Activated CD4-positive, alpha-beta T cell treated with anti-CD3 and anti-CD28 coated beads, Interleukin-2, Interleukin-6, amounts not matched to agents 100 ng/mL and 50 ng/mL, durations not matched to agents 16 hours and 8 hours (primary cell): Measurements from ENCODE around the gene PTPRB.
A peak's percentile ranks its signal among the peaks of the same experiment; 100 is the strongest.

Experiments
- DNase-seq: peaks from one replicate; pipeline ENCODE4 v3.0.0-alpha.2; 2020

Gene PTPRB

DNA sequence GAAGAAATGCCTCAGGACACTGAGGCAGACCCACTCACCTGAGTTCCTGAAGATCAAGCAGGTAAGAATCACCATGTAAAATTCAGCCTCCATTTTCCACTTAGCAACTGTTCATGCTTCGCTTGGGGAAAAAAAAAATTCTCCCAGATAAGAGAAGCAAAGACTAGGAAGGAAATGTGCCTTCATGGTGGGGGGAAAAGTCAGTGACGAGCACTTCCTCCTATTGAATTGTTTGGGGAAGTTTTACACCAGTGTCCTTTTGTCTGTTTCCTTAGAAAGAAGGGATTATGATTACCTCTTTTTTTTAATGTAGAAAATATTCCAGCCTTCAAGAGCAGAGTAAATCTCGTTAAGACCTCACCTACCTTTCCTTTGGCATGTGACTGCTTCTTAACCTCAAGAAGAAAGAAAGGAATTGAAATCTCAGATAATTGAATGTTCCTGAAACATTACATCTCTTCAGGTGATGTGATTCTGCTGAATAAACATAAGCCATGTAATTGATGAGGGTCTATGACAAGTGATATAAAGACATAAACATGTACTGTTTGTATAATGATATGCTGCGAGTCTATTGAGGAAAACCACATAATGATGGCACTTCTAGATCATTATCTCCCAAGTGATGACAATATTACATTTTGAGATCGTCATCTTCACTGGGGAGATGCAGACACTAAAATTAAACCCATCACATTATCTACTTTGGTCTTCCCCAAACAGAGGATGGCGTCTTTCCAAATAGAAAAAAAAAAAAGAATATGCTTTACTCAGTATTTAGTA lies at the start of gene PTPRB:
TSS of gene PTPRB (minus strand) at position 127 of the 783 bp plus-strand sequence. CDS start at position 93, 34 bp downstream.
- no peak for DNase-seq

DNA sequence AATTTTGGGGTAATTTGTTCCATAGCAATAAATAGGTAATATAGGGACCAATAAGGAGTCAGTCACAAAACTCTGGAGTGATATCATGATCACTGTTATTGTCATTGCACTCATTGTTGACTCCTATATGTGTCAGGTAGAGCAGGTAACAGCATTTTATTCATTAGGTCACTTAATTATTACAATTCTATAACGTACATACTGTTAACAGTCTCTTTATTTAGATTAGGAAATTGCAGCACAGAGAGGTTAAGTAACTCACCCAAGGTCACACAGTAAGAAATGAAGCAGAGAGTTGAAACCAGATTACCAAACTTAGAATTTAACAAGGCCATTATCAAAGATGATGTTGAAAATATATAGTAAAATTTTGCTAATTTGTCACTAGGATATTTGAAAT lies 49.7 kb upstream of the PTPRB start:
- no peak for DNase-seq

DNA sequence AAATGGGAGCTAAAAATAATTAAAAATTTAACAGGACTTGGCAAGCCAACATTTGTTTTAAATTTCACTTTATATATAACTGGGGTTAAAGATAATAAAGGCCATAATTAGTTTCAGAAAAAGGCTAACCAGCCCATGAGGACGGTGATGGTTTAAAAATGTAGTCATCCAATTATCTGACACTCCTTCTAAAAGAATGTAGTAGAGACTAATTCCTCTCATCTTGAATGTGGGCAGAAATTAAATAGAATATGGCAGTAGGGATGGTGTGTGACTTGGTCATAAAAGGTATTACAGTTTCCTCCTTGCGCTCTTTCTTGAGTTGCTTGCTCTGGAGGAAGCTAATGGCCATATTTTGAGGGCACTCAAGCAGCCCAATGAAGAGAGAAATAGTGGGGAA lies 49.1 kb upstream of the PTPRB start:
- DNase-seq: no peak

DNA sequence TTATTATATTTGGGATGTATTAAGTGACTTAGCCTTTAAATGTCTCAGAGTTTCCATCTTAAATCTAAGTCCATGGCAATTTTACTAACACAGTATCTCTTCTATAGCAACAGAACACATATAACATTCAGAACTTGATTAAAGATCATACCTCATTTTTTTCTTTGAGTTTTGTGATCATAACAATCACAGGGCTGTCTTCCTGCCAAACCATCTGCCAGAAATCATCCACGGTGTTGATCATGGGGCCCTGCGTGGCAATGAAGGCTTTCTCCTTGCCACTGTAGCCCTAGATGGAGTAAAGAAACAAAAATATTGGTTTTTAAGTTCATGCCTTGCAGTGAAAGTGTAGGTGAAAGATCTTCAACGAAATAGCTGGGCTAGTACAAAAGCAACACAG lies 46.7 kb upstream of the PTPRB start:
- no peak for DNase-seq

DNA sequence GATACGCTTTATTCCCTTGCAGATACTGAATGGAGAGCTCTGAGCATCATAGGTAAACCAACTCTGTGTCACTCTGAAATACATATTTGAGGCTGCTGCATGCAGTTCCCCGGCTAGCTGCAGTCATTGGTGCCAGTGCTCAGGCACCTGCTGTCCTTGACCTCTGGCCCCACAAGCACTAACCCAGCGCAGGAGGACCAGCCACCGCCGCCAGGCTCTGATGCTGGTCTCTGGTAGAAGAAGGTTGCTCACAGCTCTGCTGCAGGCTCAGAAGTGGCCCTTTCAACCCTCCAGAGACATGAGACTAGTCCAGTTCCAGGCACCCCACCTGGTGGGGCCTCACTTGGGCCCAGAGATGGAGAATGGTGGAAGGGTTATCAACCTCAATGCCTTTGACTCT lies 34.5 kb upstream of the PTPRB start:
- DNase-seq: no peak

DNA sequence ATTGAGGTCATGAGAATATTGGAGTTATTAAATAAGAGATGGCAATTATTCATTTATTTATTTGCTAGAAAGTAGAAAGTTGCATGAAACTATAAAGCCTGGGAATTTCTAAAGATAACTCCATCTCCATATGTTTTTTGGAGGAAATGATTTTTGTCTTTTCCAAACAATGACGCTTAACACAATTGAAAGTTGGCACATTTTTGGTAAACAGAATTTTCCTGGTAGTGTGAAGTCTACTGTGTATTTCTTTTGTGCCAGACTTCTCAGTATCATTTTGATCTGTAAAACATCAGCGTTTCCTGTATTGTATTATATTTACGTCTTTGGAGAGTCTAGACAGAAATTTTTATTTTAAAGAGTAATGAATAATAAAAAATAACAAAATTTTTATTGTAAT lies 33.7 kb upstream of the PTPRB start:
- DNase-seq: no peak

DNA sequence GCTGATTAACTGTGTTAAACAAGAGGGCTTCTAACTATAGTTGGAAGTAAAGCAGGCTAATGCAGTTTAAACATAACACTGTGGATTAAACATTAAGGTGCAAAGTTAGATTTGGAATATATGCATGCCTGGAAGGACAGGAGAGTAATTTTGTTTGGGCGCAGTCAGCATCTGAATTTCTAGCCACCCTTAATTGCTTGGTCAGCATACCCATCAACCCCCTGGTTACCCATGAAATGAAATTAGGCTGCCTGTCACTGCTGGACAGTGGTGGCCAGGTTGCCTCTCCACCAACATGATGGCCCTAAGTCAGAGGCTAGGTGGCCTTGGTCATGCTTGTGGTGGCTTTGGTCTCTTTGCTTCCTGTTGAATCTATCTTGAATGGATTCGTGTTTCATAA lies 30.0 kb upstream of the PTPRB start:
- no peak for DNase-seq

DNA sequence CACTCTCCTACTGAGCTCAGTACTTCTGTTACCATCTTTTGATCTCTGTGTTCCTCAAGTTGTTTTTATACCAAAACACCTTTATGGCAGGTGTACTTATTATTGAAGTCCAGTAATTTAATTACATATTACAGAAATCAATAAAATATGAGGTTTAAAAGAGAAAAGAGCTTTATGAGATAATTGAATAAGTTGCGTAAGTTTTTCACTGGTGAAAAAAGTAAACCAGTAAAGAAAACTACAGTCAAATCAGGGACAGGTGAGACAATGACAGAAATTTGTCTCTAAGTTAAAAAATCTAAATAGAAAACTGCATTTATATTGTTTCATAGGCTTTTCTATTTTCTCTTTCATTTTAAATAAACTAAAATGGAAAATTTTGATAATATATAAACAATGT lies 29.1 kb upstream of the PTPRB start:
- DNase-seq: no peak

DNA sequence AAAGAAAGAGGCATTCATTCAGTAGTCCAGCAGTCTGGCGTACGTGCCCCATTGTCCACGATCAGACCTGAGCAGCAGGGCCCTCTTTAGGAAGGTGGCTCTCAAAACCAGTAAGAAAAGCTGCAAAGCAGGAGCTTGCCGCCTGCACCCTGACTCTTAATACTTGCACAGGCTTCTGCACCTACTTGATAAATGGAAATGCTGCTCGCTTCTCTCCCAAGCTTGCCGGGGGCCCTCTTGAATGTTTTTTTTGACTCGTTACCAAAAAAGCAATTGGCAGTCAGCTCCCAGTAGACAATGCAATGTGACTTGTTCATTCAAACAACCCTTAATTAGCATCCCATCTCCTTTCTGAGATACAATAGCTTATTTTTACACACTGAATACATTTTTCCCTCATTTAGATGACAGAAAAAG lies 27.2 kb upstream of the PTPRB start:
- no peak for DNase-seq

DNA sequence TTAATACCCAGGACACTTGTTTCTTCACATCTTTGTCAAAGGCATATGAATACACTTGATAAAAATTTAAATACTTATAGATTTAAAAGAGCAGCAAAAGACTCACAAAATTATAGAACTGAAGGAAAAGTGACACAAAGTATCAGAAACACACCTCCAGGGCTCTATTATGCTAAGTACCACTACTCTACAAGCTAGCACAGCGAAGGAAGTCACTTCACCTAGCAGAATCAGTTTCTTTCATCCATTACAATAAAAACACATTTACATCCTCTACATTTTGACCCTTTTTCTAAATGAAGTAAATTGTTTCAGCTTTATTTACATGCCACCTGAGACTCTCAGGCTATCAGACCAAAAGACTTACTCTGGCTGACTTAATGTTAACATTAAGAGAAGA lies 26.6 kb upstream of the PTPRB start:
- DNase-seq: no peak

DNA sequence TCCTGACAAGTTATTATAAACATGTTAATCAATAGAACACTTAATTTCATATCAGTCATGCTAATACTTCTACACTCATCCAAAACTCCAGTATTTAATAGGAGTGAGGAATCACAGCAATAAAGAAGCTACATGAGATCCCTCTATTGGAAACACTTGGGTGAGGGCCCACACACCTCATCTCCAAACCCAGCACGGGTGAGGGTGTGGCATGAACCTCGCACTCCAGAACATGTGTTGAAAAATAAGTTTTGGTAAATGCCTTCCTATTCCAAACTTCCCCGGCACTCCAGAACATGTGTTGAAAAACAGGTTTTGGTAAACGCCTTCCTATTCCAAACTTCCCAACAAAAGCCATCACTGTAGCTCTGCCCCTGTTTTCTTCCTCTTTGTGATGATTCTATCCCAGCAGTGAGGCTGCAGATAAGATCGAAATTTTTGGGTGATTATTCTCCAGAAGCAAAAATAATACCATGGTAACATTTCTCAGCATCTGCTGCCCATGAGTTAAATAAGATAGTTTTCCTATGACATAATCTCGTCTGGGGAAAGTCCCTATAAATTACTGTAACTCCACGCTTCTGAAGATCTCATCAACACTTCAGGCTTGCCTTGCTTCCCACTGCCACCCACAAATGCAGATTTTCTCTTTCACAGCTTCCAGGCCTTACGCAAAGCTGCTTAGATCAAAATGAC lies 24.4 kb upstream of the PTPRB start:
- no peak for DNase-seq

DNA sequence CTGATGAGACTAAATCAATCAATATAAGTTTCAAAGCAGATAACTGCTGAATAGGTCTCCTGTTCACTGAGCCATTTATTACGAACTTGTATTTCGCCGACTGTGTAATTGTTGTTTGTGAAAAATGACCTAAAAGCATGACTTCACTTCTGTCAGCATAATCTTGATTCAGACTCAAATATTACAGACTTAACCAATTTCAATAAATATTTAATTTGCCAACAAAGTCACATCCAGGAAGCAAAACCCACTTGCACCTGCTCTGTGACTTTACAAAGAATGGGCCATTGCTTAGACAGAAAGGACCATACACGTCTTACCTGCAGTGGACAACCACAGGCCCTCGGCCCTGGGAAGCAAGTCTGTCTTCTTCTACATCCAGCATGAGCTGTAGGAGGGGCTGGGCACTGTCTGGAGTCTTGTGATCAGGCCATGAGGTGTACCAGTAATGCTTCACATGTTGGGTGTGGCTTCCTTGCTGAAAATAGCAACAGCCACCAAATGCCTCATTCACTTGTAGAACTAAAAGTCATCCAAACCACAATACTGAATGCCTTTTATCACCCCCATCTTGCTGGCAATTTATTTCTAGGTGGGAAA lies 23.5 kb upstream of the PTPRB start:
- no peak for DNase-seq

DNA sequence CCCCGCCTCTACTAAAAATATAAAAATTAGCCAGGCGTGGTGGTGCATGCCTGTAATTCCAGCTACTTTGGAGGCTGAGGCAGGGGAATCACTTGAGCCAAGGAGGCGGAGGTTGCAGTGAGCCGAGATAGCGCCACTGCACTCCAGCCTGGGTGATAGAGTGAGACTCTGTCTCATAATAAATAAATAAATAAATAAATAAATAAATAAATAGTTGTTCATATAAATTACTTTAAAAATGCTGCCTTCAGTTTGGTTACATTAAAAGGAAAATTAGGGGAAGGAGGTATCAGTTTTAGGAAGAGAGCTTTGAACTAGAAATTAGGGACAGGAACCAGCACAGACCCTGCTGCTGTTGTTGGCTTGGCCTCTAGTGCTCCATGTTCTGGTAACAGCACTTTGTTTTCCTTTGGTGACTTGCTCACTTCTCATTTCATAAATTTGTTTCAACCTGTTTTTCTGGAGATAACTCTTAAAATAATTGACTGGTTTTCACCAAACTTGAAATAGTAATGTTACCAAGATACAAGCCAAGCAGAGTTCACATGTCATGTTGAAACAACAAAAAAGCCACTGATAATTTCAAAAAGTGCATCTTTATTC lies 22.9 kb upstream of the PTPRB start:
- no peak for DNase-seq

DNA sequence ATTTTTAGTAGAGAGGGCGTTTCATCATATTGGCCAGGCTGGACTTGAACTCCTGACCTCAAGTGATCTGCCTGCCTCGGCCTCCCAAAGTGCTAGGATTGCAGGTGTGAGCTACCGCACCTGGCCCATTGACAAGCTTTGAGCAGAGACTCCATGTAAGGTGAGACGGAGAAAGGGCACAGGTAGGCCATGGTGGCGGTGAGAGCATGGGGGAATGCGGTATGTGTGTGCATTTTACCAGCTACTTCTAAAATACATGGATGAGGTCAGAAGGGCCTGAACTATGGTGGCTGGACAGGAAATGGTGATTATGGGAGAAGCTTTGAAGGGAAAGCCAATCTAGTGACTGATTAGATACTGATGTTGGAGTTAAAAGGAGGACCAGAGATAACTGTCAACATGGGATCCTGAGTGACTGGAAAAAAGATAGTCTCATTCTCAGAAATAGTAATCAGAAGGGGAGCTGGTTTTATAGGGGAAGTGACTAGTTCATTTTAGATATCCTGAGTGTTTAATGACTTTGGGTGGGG lies 21.9 kb upstream of the PTPRB start:
- DNase-seq: no peak

DNA sequence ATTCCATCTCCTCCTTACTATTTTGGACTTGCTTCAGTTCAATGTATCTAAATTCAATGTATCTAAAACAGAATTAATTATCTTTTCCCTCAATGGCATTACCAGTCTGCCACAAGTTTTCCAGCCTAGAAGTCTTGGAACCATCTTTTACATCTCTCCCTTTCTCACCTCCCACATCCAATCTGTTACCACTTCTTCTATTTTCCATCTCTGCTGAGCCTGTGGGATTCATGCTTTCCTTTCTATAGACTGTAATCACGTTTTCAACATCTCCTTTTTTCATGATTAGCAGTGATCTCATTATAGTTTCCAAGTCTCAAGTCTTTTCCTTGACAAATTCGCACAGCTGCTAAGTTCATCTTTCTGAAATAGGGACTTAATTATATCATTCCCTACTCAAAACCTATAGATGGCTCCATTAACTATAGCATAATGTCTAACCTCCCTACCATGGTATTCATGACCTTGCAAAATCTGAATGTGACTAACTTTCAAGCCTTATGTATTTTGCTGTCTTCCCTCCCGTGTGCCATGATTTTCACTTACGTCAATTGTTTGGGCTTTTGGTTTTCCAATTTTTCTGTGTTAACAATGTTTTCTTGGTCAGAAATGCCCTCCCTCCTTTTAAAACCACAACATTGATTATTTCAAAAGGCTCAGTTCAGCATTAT lies 20.5 kb upstream of the PTPRB start:
- DNase-seq: no peak

DNA sequence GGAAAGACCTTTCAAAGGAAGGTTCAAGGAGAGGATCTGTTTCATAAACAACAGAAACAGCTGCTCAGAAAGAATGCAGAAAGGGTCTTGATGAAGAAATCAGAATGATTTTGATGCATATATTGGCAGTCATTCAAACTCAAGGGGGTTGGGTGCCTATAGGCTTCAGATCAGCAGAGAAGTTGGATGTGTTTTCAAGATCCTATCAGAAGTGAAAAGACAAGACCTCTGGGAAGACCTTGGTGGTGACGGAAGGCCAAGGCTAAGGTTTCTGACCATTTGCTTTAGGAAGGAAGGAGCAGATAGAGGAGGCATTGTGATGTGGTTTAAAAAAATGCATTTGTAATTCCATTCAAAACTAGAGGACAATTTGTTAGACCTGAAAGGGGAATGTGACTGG lies 15.2 kb upstream of the PTPRB start:
- no peak for DNase-seq

DNA sequence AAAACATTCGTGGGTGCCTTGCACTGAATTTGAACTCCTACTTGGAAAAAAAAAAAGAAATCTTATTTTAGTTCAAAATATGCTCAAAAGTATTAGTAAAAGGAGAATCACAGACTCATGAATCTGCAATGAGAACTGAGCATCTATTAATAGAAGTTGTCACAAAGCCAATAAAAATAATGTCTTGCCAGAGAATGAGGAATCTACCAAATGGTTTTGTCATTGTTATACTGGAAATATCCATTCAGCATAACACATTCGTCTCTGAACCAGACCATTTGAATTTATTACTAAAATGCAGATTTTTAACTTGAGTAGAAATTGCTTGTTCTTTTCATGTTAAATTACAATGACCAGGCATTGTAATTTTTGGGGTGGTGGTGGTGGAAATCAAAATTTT lies 11.6 kb upstream of the PTPRB start:
- no peak for DNase-seq

DNA sequence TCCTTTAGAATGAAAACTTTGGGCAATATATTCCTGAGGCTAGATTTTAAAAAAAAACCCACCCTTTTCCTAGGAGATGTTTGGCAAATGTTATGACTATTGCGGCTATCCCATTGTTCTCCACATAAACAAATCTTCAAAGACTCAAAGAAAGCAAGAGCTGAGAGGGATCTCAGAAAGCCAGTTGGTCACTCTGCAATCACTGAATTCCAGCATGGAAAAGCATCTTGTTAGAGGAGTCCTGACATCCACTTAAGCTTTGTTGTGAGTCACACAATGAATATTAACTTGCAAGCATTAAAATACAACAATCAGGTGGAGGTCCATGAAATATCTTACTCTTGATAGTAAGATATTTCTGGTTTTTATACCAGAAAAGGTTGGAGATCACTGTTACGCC lies 11.0 kb upstream of the PTPRB start:
- DNase-seq: no peak

DNA sequence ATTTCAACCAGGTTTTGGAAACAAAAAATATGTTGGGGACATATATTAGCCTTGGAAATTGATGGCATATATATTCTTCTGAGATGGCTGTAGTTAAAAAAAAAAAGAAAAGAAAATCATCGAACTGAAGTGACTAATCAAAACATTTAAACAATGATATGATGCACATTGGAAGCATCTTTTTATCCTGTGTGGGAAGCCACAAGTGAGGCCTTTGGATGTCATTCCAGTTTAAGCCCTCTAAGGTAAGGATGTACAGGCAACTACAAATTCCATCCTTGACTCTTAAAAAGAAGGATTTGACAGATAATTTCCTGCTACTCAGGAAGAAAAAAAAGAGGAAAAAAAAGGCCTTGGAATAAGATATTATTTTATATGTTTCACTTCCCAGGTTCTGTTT lies 9.6 kb upstream of the PTPRB start:
- DNase-seq: no peak

DNA sequence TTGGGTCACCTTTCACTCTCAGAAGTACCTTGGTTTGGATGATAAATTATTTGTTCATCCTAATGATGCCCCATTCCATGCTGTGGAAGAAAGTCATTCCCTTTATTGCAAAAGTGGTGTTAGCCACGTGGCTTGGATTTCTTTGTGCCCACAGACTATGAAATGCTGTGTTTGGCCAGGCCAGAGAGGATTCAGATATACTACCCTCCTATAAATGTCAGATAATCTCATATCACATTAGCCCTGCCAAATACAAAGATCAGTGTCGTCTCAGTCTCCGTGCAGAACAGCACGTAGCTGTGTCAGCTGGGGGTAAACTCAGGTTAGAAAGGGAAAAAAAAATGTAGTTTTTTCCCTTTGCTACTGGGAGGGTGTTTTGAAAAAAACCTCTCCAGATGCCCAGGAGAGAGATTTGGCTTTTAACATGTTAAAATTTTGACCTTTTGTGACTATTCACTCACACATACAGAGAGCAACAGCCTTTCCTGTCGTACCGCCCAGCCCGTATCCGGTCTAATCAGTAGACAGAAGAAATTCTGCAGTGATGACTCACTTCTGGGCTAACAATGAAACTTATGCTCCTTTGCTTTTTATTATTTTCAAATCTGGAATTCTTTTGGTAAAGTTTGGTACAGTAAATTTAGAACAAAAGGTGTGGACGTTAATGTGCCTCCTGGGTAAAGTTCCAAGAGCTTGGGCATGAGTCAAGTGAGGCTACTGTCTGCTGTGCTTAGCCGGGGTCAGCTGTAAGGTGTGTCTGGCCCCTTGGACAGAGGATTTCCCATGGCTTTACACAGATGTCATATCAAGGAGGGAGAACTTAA lies 8.5 kb upstream of the PTPRB start:
- DNase-seq: peak; percentile 16

DNA sequence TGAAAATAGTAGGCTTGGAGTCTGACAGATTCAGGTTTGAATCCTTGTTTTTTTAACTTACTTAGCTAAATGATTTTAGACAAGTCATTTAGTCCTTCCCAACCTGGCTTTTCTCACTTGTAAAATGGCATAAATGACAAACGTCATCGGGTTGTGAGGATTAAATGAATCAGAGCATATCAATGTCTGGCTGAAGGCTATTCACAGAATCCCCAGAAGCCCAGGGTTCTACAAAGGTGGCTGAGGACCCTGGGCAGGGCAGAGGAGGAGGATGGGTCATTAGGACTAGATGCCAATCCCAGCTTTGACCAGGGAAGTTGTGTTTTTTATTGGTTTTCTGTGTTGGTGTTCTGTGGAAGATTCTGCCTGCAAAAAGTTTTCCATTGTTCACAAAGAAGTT lies 7.6 kb upstream of the PTPRB start:
- DNase-seq: no peak

DNA sequence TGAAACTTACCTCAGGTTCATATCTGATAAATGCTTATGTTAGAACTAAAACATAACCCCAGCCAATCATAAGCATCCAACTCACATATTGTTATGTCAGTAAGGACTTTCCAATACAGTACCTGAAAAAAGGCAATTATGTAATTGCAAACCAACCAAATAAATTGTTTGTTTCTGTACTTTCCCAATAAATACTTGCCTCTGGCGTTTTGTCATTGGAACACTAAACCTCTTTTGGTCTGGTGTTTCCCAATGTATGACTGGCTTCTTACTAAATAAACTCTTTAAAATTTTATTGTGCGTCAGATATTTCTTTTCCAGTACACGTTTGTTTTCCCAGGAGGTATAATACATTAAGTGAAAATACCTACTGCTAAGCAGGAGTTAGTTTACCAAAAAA lies 6.7 kb upstream of the PTPRB start:
- DNase-seq: no peak
